ENCODE data around the gene NPAS3. TPM values are rescaled to one million over a fixed set of nuclear protein-coding genes. Genes with fewer than 3 reads are reported as not detected.
A peak's percentile ranks its signal among the peaks of the same experiment; 100 is the strongest.

The NPAS3 gene
- total RNA-seq, 4 donors from 2014 or later, result 4.0 to 12.2 (median 5.6) TPM

DNA sequence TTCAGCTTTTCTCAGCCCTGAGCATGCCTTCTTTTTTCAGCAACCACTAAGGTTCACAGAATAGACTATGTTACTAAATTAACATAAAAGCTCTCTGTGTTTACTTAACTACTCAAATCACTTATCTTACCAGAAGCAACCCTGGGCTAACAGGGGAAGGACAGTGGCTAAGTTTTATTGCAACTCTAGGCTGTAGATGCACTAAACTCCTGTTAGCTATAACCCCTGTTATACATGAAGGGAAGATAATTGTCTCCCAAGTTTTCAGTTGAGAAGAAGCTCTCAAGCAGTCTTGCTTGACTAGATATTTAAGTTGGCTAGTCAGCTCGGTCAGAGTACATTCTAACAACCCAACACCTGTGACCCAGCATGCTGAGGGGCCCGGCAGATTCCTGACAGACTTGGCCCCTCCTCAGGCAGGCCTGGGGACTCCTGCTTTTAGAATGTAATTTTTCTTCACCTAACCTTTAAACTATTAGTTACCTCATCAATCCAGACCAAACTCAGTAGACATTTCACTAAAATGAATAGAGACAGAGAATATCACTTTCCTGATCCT is 547.7 kb downstream of the NPAS3 start:
- Histone ChIP-seq H3K4me1 (peaks cover 14 to 25% of the 10 kb centered on the region in 2 donors), H3K36me3 (no peaks in the 10 kb centered on the region), H3K27me3 (no peaks in the 10 kb centered on the region), H3K4me3 (replicated peaks in 1 of 3) (no peak overlapping the region), H3K9me3 (no peaks in the 10 kb centered on the region), H3K27ac (peak overlapping the region; percentile 25 to 64 (median 62))
- no peak for TF ChIP-seq POLR2A (IDR thresholded peaks at IDR 0.05)
- TF ChIP-seq, protein P1, sequence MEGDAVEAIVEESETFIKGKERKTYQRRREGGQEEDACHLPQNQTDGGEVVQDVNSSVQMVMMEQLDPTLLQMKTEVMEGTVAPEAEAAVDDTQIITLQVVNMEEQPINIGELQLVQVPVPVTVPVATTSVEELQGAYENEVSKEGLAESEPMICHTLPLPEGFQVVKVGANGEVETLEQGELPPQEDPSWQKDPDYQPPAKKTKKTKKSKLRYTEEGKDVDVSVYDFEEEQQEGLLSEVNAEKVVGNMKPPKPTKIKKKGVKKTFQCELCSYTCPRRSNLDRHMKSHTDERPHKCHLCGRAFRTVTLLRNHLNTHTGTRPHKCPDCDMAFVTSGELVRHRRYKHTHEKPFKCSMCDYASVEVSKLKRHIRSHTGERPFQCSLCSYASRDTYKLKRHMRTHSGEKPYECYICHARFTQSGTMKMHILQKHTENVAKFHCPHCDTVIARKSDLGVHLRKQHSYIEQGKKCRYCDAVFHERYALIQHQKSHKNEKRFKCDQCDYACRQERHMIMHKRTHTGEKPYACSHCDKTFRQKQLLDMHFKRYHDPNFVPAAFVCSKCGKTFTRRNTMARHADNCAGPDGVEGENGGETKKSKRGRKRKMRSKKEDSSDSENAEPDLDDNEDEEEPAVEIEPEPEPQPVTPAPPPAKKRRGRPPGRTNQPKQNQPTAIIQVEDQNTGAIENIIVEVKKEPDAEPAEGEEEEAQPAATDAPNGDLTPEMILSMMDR (IDR thresholded peaks at IDR 0.05), result no peak
- DNase-seq, result peak; percentile 63 to 65
- intact Hi-C loops (cut with DNase I), result no loop called here
- WGBS, 2 donors, result 25 to 34% methylated on average over 2 of the region's 2 CpGs

DNA sequence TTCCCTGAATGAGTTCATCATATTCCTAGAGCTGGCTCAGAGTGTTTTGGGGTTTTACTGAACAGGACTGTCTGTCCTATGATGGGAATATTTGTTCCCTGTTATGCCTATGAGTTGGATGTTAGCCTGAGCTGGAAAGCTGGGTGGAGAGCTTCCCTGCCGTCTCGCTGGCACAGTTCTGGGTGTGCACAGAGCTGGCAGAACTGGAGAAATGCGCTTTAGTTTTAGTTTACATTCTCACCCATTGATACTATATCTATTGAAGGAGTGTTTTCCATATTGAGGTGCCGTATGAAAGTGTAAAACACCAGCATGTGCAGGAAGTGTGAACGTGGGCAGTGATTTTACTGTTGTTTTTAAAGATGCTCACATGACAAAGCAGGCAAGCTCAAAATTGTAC is 549.9 kb downstream of the NPAS3 start:
- TF ChIP-seq, protein P1 (IDR thresholded peaks at IDR 0.05), result no peak
- no peak for TF ChIP-seq POLR2A (IDR thresholded peaks at IDR 0.05)
- no peak for DNase-seq
- H3K4me1 ChIP-seq, result peaks cover 14 to 25% of the 10 kb centered on the region in 2 donors
- intact Hi-C loops (cut with DNase I), result no loop called here
- no peaks in the 10 kb centered on the region for H3K27me3 ChIP-seq
- no peaks in the 10 kb centered on the region for H3K36me3 ChIP-seq
- no peak overlapping the region for H3K4me3 ChIP-seq (replicated peaks in 1 of 3)
- H3K27ac ChIP-seq, result no peak overlapping the region
- 87 to 90% methylated on average over 5 of the region's 5 CpGs for WGBS, 2 donors
- H3K9me3 ChIP-seq, result no peaks in the 10 kb centered on the region

DNA sequence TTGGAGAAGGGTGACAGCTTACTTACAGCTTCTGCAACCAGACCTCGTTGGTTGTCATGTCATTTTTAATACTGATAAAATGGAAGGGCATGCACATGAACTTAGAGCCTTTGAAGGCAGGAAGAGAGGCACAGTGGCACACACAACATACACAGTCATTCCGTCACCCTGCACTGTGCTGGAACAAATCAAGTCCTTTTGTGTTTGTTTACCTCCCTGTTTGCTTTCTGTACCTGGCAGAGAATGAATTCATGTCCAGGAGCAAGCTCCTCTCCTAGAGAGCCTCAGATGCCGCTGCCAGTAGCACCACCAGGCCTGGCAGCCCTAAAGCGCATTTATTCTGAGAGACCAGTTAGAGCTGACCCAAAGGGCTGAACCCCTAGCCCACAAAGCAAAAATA is 551.9 kb downstream of the NPAS3 start:
- Histone ChIP-seq H3K4me3 (replicated peaks in 1 of 3) (no peak overlapping the region), H3K9me3 (no peaks in the 10 kb centered on the region), H3K27ac (no peak overlapping the region), H3K27me3 (no peaks in the 10 kb centered on the region), H3K36me3 (no peaks in the 10 kb centered on the region), H3K4me1 (peaks cover 13 to 14% of the 10 kb centered on the region in 2 donors)
- DNase-seq, result no peak
- intact Hi-C loops (cut with DNase I), result no loop called here
- 88 to 94% methylated on average over 4 of the region's 4 CpGs for WGBS, 2 donors
- TF ChIP-seq, protein P1 (IDR thresholded peaks at IDR 0.05), result no peak
- no peak for TF ChIP-seq POLR2A (IDR thresholded peaks at IDR 0.05)

DNA sequence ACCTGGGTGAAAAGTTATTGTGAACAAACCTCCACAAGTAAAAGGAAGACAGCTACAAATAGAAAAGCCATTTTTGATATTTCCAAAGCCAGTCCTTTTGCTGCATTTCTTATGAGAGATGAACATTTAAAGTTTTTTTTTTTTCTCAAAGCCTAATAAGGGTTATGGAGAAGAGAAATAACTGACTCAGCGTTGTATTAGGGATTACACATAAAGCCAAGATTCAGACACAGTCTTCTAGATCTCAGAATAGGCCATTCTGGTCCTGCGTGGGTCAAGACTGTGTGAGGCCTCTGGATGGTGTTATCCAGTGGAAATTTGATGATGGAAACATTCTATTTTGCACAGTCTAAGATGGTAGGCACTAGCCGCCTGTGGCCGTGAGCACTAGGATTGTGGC is 552.4 kb downstream of the NPAS3 start:
- H3K27ac ChIP-seq, result no peak overlapping the region
- no peaks in the 10 kb centered on the region for H3K27me3 ChIP-seq
- no peak for DNase-seq
- WGBS, 2 donors, result 93 to 94% methylated on average over 4 of the region's 4 CpGs
- no peaks in the 10 kb centered on the region for H3K36me3 ChIP-seq
- H3K4me1 ChIP-seq, result peaks cover 9 to 14% of the 10 kb centered on the region in 2 donors
- no peak for TF ChIP-seq POLR2A (IDR thresholded peaks at IDR 0.05)
- TF ChIP-seq, protein P1 (IDR thresholded peaks at IDR 0.05), result no peak
- no peak overlapping the region for H3K4me3 ChIP-seq (replicated peaks in 1 of 3)
- no peaks in the 10 kb centered on the region for H3K9me3 ChIP-seq
- intact Hi-C loops (cut with DNase I), result no loop called here

DNA sequence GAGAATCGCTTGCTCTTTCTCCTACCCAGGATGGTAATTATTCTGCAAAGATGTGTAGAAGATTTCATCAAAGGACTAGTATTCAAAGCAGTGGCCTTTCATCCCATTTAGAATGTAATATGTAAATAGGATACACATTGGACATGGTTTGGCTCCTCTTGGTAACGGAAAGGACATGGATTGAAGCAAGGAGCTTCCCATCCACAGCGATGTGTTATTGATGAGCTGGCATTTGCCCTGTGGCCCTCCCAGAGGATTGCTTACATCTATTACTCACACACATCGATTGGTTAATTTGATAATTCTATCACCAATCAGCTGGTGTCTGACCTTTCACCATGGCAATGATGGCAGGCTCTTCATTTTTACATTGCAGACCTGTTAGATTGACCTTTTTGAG is 553.8 kb downstream of the NPAS3 start:
- Histone ChIP-seq H3K27me3 (no peaks in the 10 kb centered on the region), H3K36me3 (no peaks in the 10 kb centered on the region), H3K27ac (no peak overlapping the region), H3K9me3 (no peaks in the 10 kb centered on the region), H3K4me3 (replicated peaks in 1 of 3) (no peak overlapping the region), H3K4me1 (peaks cover 0 to 2% of the 10 kb centered on the region in 2 donors)
- no peak for DNase-seq
- 93 to 96% methylated on average over 4 of the region's 4 CpGs for WGBS, 2 donors
- intact Hi-C loops (cut with DNase I), result no loop called here
- TF ChIP-seq, protein P1 (IDR thresholded peaks at IDR 0.05), result no peak
- no peak for TF ChIP-seq POLR2A (IDR thresholded peaks at IDR 0.05)
